Measurements from ENCODE around the gene WDR20.

GRCh38 chr14:102209224-102209966 lies 69.7 kb downstream of the WDR20 start:
- TF ChIP-seq CTCF (IDR thresholded peaks at IDR 0.05) (peak in 9 of 12 donors; percentile 7 to 39 (median 26)), POLR2A (IDR thresholded peaks at IDR 0.05) (no peak)
